ENCODE results near the gene FIGN. TPM values are rescaled to one million over a fixed set of nuclear protein-coding genes. Genes with fewer than 3 reads are reported as not detected.

FIGN gene
- total RNA-seq, 3 donors from 2014 or later, result not detected

GRCh38 chr2:163580757-163581156 lies 155.1 kb downstream of the FIGN start:
- Mint-ChIP-seq H3K27me3 (ENCODE audit: low read depth) (no peaks in the 10 kb centered on the region), H3K4me1 (ENCODE audit: low read depth) (no peaks in the 10 kb centered on the region), H3K4me3 (no peak overlapping the region), H3K9me3 (peaks cover 10% of the 10 kb centered on the region), H3K36me3 (ENCODE audit: insufficient read depth) (no peaks in the 10 kb centered on the region)
- no peak for ATAC-seq
- no peak for DNase-seq

DNA sequence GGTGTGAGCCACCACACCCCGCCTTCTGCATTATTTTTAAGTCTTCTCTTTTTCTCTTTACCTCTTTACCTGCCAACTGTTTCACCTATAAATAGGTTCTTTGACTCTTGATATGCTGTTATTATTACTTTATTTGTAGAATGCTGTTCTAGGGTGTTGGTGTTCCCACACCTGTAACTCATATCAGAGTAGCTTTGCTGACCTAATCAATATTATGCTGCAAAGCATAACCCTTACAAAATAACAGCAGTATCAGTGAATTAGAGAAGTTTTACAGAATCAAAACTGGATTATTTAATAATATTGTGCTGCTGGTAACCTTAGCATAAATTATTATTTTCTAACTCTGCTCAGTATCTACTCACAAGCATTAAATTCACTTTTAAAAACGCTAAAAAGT lies 161.5 kb downstream of the FIGN start:
- Mint-ChIP-seq H3K4me1 (ENCODE audit: low read depth) (no peaks in the 10 kb centered on the region), H3K9me3 (peaks cover 8% of the 10 kb centered on the region), H3K36me3 (ENCODE audit: insufficient read depth) (no peaks in the 10 kb centered on the region), H3K4me3 (no peak overlapping the region), H3K27me3 (ENCODE audit: low read depth) (no peaks in the 10 kb centered on the region)
- ATAC-seq (no peak), DNase-seq (no peak)

GRCh38 chr2:163573652-163574051 lies 162.2 kb downstream of the FIGN start:
- Mint-ChIP-seq H3K27me3 (ENCODE audit: low read depth) (no peaks in the 10 kb centered on the region), H3K4me1 (ENCODE audit: low read depth) (no peaks in the 10 kb centered on the region), H3K9me3 (peaks cover 4% of the 10 kb centered on the region), H3K36me3 (ENCODE audit: insufficient read depth) (no peaks in the 10 kb centered on the region), H3K4me3 (no peak overlapping the region)
- ATAC-seq (no peak), DNase-seq (no peak)

- no peaks in the 10 kb centered on the region for H3K4me1 Mint-ChIP-seq (ENCODE audit: low read depth)
- H3K9me3 Mint-ChIP-seq, result peaks cover 3% of the 10 kb centered on the region
- no peak for ATAC-seq
- no peak overlapping the region for H3K4me3 Mint-ChIP-seq
- H3K27me3 Mint-ChIP-seq (ENCODE audit: low read depth), result no peaks in the 10 kb centered on the region
- DNase-seq, result no peak
- no peaks in the 10 kb centered on the region for H3K36me3 Mint-ChIP-seq (ENCODE audit: insufficient read depth)
These were observed 163.0 kb downstream of the FIGN start for GRCh38 chr2:163572850-163573249.

- H3K9me3 Mint-ChIP-seq, result peaks cover 3% of the 10 kb centered on the region
- no peak for ATAC-seq
These were observed 164.2 kb downstream of the FIGN start for GRCh38 chr2:163571423-163572102.

GRCh38 chr2:163570391-163570790 lies 165.4 kb downstream of the FIGN start:
- DNase-seq, result no peak
- H3K27me3 Mint-ChIP-seq (ENCODE audit: low read depth), result no peaks in the 10 kb centered on the region
- H3K9me3 Mint-ChIP-seq, result peaks cover 3% of the 10 kb centered on the region
- no peak for ATAC-seq
- H3K4me1 Mint-ChIP-seq (ENCODE audit: low read depth), result no peaks in the 10 kb centered on the region
- H3K4me3 Mint-ChIP-seq, result no peak overlapping the region
- no peaks in the 10 kb centered on the region for H3K36me3 Mint-ChIP-seq (ENCODE audit: insufficient read depth)

More at GRCh38 chr2:163571423-163572102, 164.2 kb downstream of the FIGN start:
- no peaks in the 10 kb centered on the region for H3K27me3 Mint-ChIP-seq (ENCODE audit: low read depth)
- H3K4me1 Mint-ChIP-seq (ENCODE audit: low read depth), result no peaks in the 10 kb centered on the region
- H3K4me3 Mint-ChIP-seq, result no peak overlapping the region
- DNase-seq, result no peak
- H3K36me3 Mint-ChIP-seq (ENCODE audit: insufficient read depth), result no peaks in the 10 kb centered on the region

DNA sequence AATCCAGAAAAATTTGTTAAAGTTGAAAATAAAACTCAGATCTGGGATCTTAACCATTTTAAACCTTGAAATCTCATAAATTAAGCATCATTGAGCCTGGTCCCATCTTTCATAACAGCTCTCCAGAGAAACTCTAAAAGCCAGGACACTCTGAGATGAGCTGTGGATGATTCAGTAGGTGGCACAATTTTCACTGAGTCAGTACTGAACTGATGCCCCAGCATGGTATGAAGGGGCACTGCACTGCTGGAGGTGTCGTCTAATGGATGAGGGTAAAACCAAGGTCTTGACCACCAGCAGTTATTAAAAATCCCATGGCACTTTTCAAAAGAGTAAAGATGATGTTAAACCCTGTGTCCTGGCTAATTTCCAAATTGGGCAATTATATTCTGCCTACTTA lies 170.6 kb downstream of the FIGN start:
- Mint-ChIP-seq H3K36me3 (ENCODE audit: insufficient read depth) (no peaks in the 10 kb centered on the region), H3K4me3 (no peak overlapping the region), H3K9me3 (peaks cover 3% of the 10 kb centered on the region), H3K27me3 (ENCODE audit: low read depth) (no peaks in the 10 kb centered on the region), H3K4me1 (ENCODE audit: low read depth) (no peaks in the 10 kb centered on the region)
- no peak for DNase-seq
- no peak for ATAC-seq

GRCh38 chr2:163564236-163564635 lies 171.6 kb downstream of the FIGN start:
- H3K36me3 Mint-ChIP-seq (ENCODE audit: insufficient read depth), result no peaks in the 10 kb centered on the region
- ATAC-seq (no peak), DNase-seq (no peak)
- H3K27me3 Mint-ChIP-seq (ENCODE audit: low read depth), result no peaks in the 10 kb centered on the region
- no peak overlapping the region for H3K4me3 Mint-ChIP-seq
- peaks cover 3% of the 10 kb centered on the region for H3K9me3 Mint-ChIP-seq
- H3K4me1 Mint-ChIP-seq (ENCODE audit: low read depth), result no peaks in the 10 kb centered on the region

DNA sequence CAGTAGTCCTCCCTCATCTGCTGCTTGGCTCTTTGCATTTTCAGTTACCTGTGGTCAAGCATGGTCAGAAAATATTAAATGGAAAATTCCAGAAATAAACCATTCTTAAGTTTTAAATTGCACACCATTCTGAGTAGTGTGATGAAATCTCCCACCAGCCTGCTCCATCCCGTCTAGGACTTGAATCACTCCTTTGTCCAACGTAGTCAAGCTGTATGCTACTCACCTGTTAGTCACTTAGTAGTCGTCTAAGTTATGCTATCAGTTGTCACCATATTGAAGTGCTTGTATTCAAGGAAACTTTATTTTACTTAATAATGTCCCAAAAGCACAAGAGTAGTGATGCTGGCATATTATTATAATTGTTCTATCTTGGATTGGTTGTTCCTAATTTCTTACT lies 172.5 kb downstream of the FIGN start:
- H3K4me3 Mint-ChIP-seq, result no peak overlapping the region
- no peak for DNase-seq
- H3K9me3 Mint-ChIP-seq, result peaks cover 3% of the 10 kb centered on the region
- no peak for ATAC-seq
- no peaks in the 10 kb centered on the region for H3K36me3 Mint-ChIP-seq (ENCODE audit: insufficient read depth)
- no peaks in the 10 kb centered on the region for H3K27me3 Mint-ChIP-seq (ENCODE audit: low read depth)
- no peaks in the 10 kb centered on the region for H3K4me1 Mint-ChIP-seq (ENCODE audit: low read depth)

GRCh38 chr2:163558251-163559021 lies 177.4 kb downstream of the FIGN start:
- peaks cover 11% of the 10 kb centered on the region for H3K9me3 Mint-ChIP-seq
- no peaks in the 10 kb centered on the region for H3K27me3 Mint-ChIP-seq (ENCODE audit: low read depth)
- no peak overlapping the region for H3K4me3 Mint-ChIP-seq
- ATAC-seq (no peak), DNase-seq (no peak)
- no peaks in the 10 kb centered on the region for H3K36me3 Mint-ChIP-seq (ENCODE audit: insufficient read depth)
- H3K4me1 Mint-ChIP-seq (ENCODE audit: low read depth), result no peaks in the 10 kb centered on the region

DNA sequence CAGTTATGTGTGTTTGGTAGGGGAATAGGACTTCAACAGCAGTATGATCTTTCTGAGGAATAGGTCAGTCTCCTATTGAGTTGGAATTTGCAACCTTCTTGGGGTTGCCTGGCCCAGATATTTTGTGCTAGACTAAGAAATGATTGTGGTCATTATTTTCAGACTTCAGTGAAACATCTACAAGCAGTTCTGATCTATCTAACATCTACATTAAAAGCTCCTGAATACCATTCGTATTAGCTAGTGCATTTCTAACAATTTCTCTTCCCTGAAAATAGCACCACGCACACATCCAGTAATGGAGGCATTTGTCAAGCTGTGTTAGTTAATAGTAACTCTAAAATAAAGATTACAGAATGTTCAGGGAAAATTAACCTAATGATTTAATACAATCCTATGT lies 179.3 kb downstream of the FIGN start:
- Mint-ChIP-seq H3K9me3 (peaks cover 11% of the 10 kb centered on the region), H3K4me1 (ENCODE audit: low read depth) (no peaks in the 10 kb centered on the region), H3K27me3 (ENCODE audit: low read depth) (no peaks in the 10 kb centered on the region), H3K36me3 (ENCODE audit: insufficient read depth) (no peaks in the 10 kb centered on the region), H3K4me3 (no peak overlapping the region)
- no peak for DNase-seq
- ATAC-seq, result no peak

- no peak for ATAC-seq
- Mint-ChIP-seq H3K4me3 (no peak overlapping the region), H3K9me3 (peaks cover 11% of the 10 kb centered on the region)
These were observed 180.9 kb downstream of the FIGN start for GRCh38 chr2:163554864-163555263.

DNA sequence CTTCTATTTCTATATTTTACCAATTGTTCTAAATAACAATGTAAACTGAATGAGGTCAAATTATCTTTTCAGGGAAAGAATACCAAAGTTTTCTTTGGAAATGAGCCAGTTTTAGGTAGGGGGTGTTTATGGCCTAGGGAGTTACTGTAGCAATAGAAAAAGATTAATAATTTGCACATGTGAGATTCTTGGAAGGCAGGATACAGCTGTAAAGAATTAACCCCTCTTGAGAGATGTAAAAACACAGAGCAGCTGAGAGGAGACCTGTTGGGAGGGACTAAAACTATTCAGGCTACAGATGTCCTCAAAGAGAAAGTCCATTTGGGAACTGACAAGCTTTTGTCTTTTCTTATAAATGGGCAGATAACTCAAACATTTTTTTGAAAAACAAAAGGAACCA lies 182.2 kb downstream of the FIGN start:
- Mint-ChIP-seq H3K4me1 (ENCODE audit: low read depth) (no peaks in the 10 kb centered on the region), H3K36me3 (ENCODE audit: insufficient read depth) (no peaks in the 10 kb centered on the region), H3K9me3 (peaks cover 11% of the 10 kb centered on the region), H3K27me3 (ENCODE audit: low read depth) (no peaks in the 10 kb centered on the region), H3K4me3 (no peak overlapping the region)
- ATAC-seq, result no peak
- no peak for DNase-seq

More at GRCh38 chr2:163554864-163555263, 180.9 kb downstream of the FIGN start:
- no peak for DNase-seq
- Mint-ChIP-seq H3K4me1 (ENCODE audit: low read depth) (no peaks in the 10 kb centered on the region), H3K27me3 (ENCODE audit: low read depth) (no peaks in the 10 kb centered on the region), H3K36me3 (ENCODE audit: insufficient read depth) (no peaks in the 10 kb centered on the region)

- H3K27me3 Mint-ChIP-seq (ENCODE audit: low read depth), result no peaks in the 10 kb centered on the region
- H3K36me3 Mint-ChIP-seq (ENCODE audit: insufficient read depth), result no peaks in the 10 kb centered on the region
- H3K4me1 Mint-ChIP-seq (ENCODE audit: low read depth), result no peaks in the 10 kb centered on the region
- H3K9me3 Mint-ChIP-seq, result peaks cover 11% of the 10 kb centered on the region
- DNase-seq (no peak), ATAC-seq (no peak)
- H3K4me3 Mint-ChIP-seq, result no peak overlapping the region
These were observed 183.1 kb downstream of the FIGN start for GRCh38 chr2:163552758-163553157.

Data from activated T-cell treated with anti-CD3 and anti-CD28 coated beads, Interleukin-2, amount 50 U/mL, for 4 hours (primary cell).